Stimulated activated CD8-positive, alpha-beta memory T cell treated with anti-CD3 and anti-CD28 coated beads, Interleukin-7, amount 100 ng/mL, for 48 hours (primary cell): ENCODE measurements around the gene SH3GL3.

Source experiments
- DNase-seq, 2 donors: peaks; one replicate each; pipeline ENCODE4 v3.0.0-alpha.2; 2020; ENCODE audit warnings: low read depth in 1 of 2; ENCODE audit errors: extremely low read depth in 1 of 2

Gene SH3GL3

DNA sequence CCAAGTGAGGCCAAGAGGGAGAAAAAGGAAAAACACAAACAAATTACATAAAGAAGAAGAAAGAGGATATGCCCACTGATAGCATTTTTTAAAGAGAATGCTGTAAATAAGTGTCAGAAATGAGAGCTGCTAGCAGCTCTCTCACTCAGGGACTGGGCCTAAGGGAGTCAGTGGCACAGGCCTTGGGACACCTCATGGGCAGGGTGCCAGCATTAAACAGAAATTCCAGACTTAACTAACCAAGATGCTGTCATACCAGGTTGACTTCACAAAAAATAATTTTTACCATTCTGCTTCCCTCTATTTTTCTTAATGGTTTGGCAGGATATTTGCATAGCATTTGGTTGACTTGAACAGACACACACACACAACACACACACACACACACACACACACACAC is 114.5 kb downstream of the SH3GL3 start:
- no peak for DNase-seq

DNA sequence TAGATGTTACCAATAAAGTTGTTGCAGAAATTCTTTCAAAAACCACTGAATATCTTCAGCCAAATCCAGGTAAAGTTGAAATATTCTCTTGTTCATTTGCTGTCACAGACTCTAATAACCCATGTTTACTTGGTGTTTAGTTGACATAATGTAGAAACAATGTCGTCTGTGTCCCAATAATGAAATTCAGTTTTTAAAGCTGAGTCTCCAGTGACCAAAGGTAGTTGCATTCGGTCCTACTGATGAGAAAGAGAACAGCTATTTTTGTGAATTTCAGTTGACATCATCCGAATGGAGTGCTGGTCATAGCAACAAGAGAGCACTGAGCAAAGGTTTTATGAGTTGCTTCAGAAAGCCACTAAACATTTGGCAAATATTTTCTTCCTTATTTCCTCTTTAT is 118.0 kb downstream of the SH3GL3 start:
- DNase-seq, result no peak

- no peak for DNase-seq
Observed at GRCh38 chr15:83565553-83566159, 118.5 kb downstream of the SH3GL3 start.

DNA sequence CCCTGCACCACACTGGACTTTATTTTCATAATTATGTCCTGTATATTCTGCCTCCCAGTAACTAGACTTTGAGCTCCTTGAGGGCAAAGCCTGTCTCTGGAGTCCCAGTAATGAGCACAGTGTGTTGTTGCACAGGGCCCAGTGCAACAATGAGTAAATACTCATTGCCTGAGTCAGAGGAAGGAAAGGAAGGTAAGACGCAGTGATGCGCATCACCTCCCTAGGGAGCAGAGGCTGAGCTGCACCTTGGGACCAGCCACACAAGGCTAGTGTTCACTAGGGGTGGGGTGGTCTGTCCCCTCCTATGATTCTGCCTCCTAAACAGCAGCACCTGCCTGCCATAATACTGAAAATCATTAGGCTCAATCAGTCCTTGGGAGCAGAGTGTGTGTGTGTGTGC is 120.2 kb downstream of the SH3GL3 start:
- no peak for DNase-seq

DNA sequence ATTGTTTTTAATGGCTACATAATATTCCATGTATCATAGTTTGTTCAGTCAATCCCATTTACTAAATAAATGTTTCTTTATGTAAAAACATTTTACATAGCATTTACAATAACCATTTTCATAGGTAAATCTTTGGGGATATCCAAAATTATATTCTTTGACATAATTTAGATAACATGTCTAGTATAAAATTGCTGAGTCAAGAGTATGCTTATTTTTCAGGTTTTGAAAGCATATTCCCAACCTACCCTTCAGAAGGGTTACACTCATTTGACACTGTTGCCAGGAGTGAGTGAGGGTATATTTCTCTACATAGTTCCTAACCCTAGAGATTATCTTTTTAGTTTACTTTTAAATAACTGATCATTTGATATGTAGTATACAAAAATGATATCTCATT is 122.2 kb downstream of the SH3GL3 start:
- no peak for DNase-seq

GRCh38 chr15:83570756-83571155 is 123.6 kb downstream of the SH3GL3 start:
- no peak for DNase-seq

GRCh38 chr15:83571820-83572707 is 124.9 kb downstream of the SH3GL3 start:
- DNase-seq, result no peak

- DNase-seq, result no peak
Observed at GRCh38 chr15:83574345-83574744, 127.2 kb downstream of the SH3GL3 start.

- DNase-seq, result no peak
Observed at GRCh38 chr15:83578691-83579090, 131.6 kb downstream of the SH3GL3 start.

DNA sequence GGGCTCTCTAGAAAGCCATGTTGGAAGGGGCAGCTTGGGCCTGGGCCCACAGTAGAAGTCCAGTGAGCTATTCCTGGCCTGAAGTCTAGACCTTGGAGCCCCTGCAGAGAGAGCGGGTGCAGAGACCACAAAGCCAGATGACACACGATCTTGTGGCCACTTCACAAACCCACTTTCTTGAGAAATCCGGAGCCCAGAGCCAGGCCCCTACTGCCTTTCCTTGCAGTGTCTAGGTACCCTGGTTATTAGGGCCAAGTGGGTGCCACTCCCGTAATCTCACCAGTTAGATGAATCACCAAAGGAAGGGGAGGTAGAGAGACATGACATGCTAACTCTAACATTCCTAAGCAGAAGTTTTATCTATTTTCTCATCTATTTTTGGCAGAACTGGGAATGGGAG is 134.2 kb downstream of the SH3GL3 start:
- DNase-seq, result no peak

DNA sequence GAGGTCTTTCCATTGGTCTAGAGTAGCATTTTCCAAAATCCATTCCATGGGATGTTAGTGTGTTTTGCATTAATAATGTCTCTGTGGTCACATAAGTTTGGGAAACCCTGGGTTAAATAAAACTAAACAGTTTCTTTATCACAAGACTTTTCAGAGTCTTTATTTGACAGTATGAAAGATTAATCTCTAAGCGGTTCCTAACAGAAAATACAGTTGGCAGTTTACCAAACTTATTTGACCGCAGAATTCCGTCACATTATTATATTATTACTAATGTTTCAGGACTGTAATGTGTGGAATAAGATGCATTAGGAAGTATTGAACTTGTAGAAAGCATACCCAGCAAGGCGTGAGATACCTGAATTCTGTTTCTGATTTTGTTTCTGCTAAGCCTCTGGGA is 135.2 kb downstream of the SH3GL3 start:
- DNase-seq, result no peak

GRCh38 chr15:83585601-83586335 is 138.6 kb downstream of the SH3GL3 start:
- no peak for DNase-seq

DNA sequence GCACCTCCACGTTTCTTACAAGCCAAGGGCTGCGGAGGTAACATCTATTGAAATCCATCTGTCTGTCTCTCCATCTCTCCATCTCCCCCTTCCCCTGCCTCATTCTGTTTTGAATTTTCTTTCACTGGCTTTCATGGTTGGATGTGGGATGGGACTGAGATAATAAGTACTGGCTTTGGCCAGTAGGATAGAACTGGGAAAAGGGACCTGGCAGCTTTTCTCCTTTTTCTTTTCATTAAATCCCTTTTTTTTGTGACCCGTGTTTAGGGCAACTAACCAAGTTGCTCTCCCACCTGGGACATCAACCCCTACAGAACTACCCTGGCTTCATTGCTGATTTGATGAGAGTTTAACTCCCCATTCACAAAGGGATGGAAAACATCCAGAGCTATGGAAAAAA is 139.9 kb downstream of the SH3GL3 start:
- no peak for DNase-seq

DNA sequence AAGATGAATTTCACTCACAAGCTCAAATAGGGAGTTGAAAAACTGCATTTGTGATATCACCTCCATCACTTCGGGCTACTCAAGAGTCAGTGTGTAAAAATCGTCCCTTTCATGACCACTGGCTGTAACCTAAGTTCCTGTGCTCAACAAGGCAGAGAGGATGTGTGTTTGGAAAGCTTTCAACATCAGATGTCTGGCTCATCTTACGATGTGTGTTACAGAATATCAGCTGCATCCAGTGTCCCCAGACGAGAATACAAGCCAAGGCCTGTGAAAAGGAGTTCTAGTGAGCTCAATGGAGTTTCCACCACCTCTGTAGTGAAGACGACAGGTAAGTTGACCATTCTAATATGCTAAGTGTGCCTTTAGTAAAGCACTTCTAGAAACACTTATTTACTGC is 141.3 kb downstream of the SH3GL3 start:
- no peak for DNase-seq

DNA sequence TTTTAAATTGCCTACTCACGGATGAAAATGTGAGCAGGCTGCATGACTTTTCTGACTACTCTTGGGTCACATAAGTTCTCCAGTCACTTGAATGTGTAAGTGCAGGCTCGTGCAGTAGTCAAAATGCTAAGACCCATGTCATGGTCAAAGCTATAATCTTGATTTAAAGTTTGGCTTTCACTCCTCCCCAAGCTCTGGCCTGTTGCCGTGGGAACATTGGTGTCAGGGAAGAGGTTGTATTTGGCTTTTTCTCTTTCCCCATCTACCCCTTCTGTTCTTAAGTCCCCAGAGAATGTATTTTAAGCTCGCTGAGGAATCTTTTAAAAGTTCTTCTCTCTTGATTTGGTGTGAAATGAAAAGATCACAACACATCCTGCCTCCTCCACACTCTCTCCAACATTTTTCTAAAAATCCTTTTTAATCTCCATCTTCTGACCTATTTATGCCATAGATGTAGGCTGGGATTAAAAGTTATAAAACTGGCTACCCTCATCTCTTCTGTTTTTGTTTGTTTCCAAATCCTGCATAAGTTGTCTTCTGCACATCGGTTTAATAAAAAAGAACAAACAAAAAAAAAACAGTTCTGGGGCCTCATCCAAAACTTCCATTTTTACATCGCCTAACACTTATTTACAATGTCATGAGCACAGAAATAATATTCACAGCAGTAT is 145.4 kb downstream of the SH3GL3 start:
- no peak for DNase-seq

- DNase-seq, result no peak
Observed at GRCh38 chr15:83595191-83595590, 148.1 kb downstream of the SH3GL3 start.

DNA sequence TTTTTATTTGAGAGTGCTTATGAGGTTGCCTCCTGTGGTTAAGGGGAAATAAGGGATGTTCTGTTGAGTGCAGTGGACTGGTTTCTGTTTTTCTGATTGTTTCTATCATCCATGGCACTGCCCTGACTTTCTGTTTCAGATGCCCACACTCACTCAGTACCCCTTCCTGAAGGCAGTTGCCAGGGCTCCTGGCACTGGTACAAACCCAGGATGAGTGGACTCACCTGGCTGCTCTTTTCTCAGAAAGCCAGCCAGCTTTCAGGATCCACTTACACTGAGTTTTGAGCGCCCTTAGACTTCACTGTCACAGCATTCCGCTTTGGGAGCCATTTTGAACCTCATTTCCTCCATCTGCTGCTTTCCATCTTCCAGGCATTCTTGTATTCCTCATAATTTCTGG is 150.9 kb downstream of the SH3GL3 start:
- no peak for DNase-seq

DNA sequence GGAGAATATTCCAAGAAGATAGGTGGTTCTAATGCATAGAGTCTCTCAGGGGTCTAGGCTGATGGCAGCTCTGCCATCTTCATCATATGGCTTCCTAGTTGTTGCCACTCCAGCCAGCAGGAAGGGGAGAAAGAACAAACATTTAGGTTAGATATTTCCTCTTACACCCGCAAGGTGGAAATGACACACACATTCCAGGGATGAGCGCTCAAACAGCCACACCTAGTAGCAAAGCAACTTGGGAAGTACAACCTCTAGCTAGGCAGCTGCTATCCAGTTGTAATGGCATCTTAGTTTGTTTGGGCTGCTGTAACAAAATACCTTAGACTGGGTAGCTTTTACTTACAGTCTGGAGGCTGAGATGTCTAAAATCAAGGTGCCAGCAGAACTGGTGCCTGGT is 154.9 kb downstream of the SH3GL3 start:
- DNase-seq, result no peak

DNA sequence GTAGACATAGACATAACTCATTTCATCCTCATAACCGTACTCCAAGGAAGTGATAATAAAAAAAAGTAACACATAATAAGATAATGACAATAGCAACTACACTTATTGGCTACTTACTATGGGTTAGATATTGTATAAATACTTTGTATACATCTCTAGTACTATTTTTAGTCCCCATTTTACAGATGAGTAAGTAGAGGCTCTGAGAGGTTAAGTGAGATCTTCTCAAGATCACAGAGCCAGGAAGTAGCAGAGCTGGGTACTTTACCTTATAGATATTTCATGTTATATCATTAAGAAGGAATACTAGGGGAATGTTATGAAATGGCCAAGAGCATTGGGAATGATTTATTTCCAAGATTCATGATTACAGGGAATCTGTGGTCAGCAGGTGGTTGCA is 157.4 kb downstream of the SH3GL3 start:
- no peak for DNase-seq

DNA sequence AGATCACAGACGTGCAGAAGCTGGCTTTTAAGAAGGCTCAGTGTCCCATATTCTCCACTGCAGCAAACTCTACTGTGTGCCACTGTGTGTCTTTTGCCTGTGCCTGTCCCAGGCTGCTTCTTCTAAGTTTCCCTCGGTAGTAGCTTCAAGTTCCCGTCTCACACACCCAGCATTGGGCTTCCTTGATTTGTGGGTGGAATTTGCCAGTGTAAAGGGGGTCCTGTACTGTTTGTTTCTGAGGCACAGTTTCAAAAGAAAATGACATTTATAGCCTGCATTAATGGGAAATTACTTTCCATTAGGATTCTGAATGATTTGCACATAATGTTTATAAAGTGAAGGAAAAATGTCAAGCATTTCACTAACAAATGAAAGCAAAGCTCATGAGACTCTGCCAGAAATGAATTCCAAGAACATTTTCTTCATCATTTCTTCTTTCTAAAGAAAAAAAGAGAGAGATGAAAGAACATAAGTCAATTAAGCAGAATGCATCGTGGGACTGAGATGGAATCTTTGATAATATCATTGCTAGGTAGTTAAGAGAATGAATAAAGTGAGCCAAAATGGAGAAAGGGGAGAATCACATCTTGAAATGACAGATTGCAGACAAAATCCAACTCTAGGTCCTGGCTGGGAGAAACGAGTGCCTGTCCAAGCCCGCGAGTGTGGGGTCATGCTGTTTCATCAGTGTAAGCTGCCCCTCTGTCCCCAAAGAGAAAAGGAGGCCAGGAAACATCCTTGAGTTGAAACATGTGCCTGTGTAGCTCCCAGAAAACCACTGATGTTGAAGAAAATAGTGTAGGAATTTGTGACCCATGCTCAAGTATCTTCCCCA is 158.2 kb downstream of the SH3GL3 start:
- DNase-seq, result no peak
